Endothelial cell of umbilical vein (primary cell): Measurements from ENCODE around the gene CCDC180. TPM values are rescaled to one million over a fixed set of nuclear protein-coding genes. Genes with fewer than 3 reads are reported as not detected.

Experiments used
- BruUV-seq: library from RNA; stranded (reverse); fragments of 400-500 nt; replicated peaks from 2 replicates; lab custom pipeline; 2021; lab: Mats Ljungman, UMichigan
- CTCF ChIA-PET: fragments of 300-600, 350-600 bp; sonication (Branson Sonifier 250); formaldehyde crosslinking; loops from one replicate; lab custom pipeline; 2021; ENCODE audit warnings: antibody characterized with exemption, inconsistent platforms; lab: Charles Lee
- POLR2A ChIA-PET: fragments of 300-600, 350-600 bp; sonication (Branson Sonifier 250); formaldehyde crosslinking; loops from one replicate; lab custom pipeline; 2021; ENCODE audit warnings: antibody characterized with exemption, inconsistent platforms; lab: Charles Lee
- DNase-seq: peaks from one replicate; pipeline ENCODE4 v3.0.0-alpha.2; 2011; ENCODE audit warnings: low read depth, low spot score
- FAIRE-seq: peaks from 2 replicates; lab custom pipeline; 2011; peaks lifted over from hg19 to GRCh38; lab: Jason Lieb, UNC
- H2AFZ ChIP-seq: 2 replicates; pipeline ENCODE4 v1.6.0; 2012; ENCODE audit warnings: low read depth, low read length, control low read depth, inconsistent platforms
- H3K27ac ChIP-seq: 2 replicates; pipeline ENCODE4 v1.5.1; 2011; ENCODE audit warnings: low read depth, mild to moderate bottlenecking, control low read depth, low read length, moderate library complexity; ENCODE audit not compliant: insufficient read depth
- H3K27me3 ChIP-seq, 2 experiments: 2 replicates each; pipeline versions ENCODE4 v1.6.0 to v1.6.1; 2011; ENCODE audit warnings: low read length in 2 of 2, mixed read lengths in 1 of 2; ENCODE audit not compliant: control insufficient read depth in 2 of 2, insufficient read depth in 2 of 2
- H3K36me3 ChIP-seq, 2 experiments: 2 replicates in 1 of 2; 3 replicates in 1 of 2; pipeline ENCODE4 v1.5.1; 2011; ENCODE audit warnings: low read length in 2 of 2, mild to moderate bottlenecking in 1 of 2, moderate library complexity in 1 of 2; ENCODE audit not compliant: control insufficient read depth in 2 of 2, insufficient read depth in 2 of 2; ENCODE audit errors: extremely low read depth in 1 of 2
- H3K4me1 ChIP-seq: 3 replicates; pipeline ENCODE4 v1.5.1; 2011; ENCODE audit warnings: mild to moderate bottlenecking, low read length; ENCODE audit not compliant: control insufficient read depth, insufficient read depth; ENCODE audit errors: extremely low read depth
- H3K4me2 ChIP-seq: 2 replicates; pipeline ENCODE4 v1.6.1; 2011; ENCODE audit warnings: low read length, control low read depth, mixed read lengths; ENCODE audit not compliant: insufficient read depth
- H3K4me3 ChIP-seq, 3 experiments: fragments of 200-600 bp in 1 of 3; sonication (generic), shearing (Covaris generic) in 1 of 3; replicated peaks in 1 of 3; 2 replicates each; pipeline ENCODE4 v1.5.1; 2011 to 2016; ENCODE audit warnings: control low read depth in 3 of 3, low read length in 3 of 3, mild to moderate bottlenecking in 2 of 3, inconsistent platforms in 1 of 3, low read depth in 1 of 3, moderate library complexity in 1 of 3; ENCODE audit not compliant: insufficient read depth in 1 of 3
- H3K79me2 ChIP-seq: 2 replicates; pipeline ENCODE4 v1.6.0; 2012; ENCODE audit warnings: low read length, inconsistent platforms; ENCODE audit not compliant: control insufficient read depth, insufficient read depth
- H3K9ac ChIP-seq: replicated peaks from 2 replicates; pipeline ENCODE3; 2011; ENCODE audit warnings: low read length, control low read depth; ENCODE audit not compliant: insufficient read depth; ENCODE audit errors: extremely low read depth
- H3K9me1 ChIP-seq: replicated peaks from 3 replicates; pipeline ENCODE4 v1.6.0; 2011; ENCODE audit warnings: mild to moderate bottlenecking, low read length; ENCODE audit not compliant: control insufficient read depth, insufficient read depth; ENCODE audit errors: extremely low read depth
- H3K9me3 ChIP-seq: replicated peaks from 2 replicates; pipeline ENCODE4 v1.5.1; 2012; ENCODE audit warnings: low read length, inconsistent platforms; ENCODE audit not compliant: control insufficient read depth, insufficient read depth
- H4K20me1 ChIP-seq: replicated peaks from 2 replicates; pipeline ENCODE3; 2011; ENCODE audit warnings: mild to moderate bottlenecking, low read length; ENCODE audit not compliant: control insufficient read depth, insufficient read depth; ENCODE audit errors: extremely low read depth
- CTCF ChIP-seq, 2 donors: IDR thresholded peaks; 1 replicate in 1 of 2; 2 replicates in 1 of 2; pipeline ENCODE4 v1.5.1; 2011; ENCODE audit warnings: low read length in 2 of 2, mild to moderate bottlenecking in 2 of 2, moderate library complexity in 2 of 2, control low read depth in 1 of 2, inconsistent platforms in 1 of 2, low read depth in 1 of 2; ENCODE audit not compliant: insufficient read depth in 1 of 2; ENCODE audit errors: extremely low read depth in 1 of 2
- EZH2 ChIP-seq: IDR thresholded peaks from 2 replicates; pipeline ENCODE4 v1.6.1; 2012; ENCODE audit warnings: borderline replicate concordance, low read depth, mild to moderate bottlenecking, moderate library complexity, low read length, inconsistent platforms; ENCODE audit not compliant: severe bottlenecking
- FOS ChIP-seq: IDR thresholded peaks from 2 replicates; pipeline ENCODE4 v1.6.1; 2011; ENCODE audit warnings: mild to moderate bottlenecking, low read length, moderate library complexity, borderline replicate concordance; ENCODE audit not compliant: insufficient read depth
- GATA2 ChIP-seq: IDR thresholded peaks from 2 replicates; pipeline ENCODE4 v1.7.0; 2011; ENCODE audit warnings: low read depth, mild to moderate bottlenecking, moderate library complexity, mixed read lengths, low read length; ENCODE audit not compliant: insufficient read length, insufficient read depth
- JUN ChIP-seq: IDR thresholded peaks from 2 replicates; pipeline ENCODE4 v1.6.1; 2011; ENCODE audit warnings: borderline replicate concordance, low read depth; ENCODE audit not compliant: insufficient read length, insufficient read depth
- MAX ChIP-seq: IDR thresholded peaks from 2 replicates; pipeline ENCODE4 v1.6.1; 2011; ENCODE audit not compliant: insufficient read depth, insufficient read length
- MYC ChIP-seq: IDR thresholded peaks from one replicate; pipeline ENCODE4 v1.6.1; 2011; ENCODE audit warnings: mild to moderate bottlenecking, low read depth, low read length
- POLR2A ChIP-seq: IDR thresholded peaks from 2 replicates; pipeline ENCODE4 v1.6.1; 2012; ENCODE audit warnings: low read depth, mild to moderate bottlenecking, control low read depth, low read length
- POLR2AphosphoS5 ChIP-seq: IDR thresholded peaks from 2 replicates; pipeline ENCODE4 v1.6.1; 2012; ENCODE audit warnings: low read depth, mild to moderate bottlenecking, control low read depth, low read length, moderate library complexity; ENCODE audit not compliant: insufficient read depth
- dilution Hi-C: fragments of 300-500 bp; cut with MboI; formaldehyde crosslinking; loops from one replicate; pipeline ENCODE4 v1.15.0; 2019; ENCODE audit warnings: low sequenced_read_pairs; ENCODE audit not compliant: extremely low pct_ligation_motif_present
- intact Hi-C: fragments of 100-400 bp; cut with micrococcal nuclease; formaldehyde crosslinking; loops from one replicate; pipeline ENCODE4 v1.10.0; 2022
- polyA plus RNA-seq, 4 experiments: library from polyadenylated mRNA; depleted of rRNA in 3 of 4; stranded (reverse) in 3 of 4; unstranded in 1 of 4; fragments of >200 nt; gene quantifications; 2 replicates each; pipeline versions ENCODE4 v1.2.1 to v1.2.3, GENCODE V29; 2011 to 2012; ENCODE audit warnings: missing spikeins in 1 of 4
- total RNA-seq: library from RNA; stranded (reverse); gene quantifications from 2 replicates; pipeline ENCODE4 v1.2.3, GENCODE V29; 2021

Gene CCDC180
- total and polyA plus RNA-seq, 2 donors (not counting 3 experiments of a cell fraction or from before 2014, with no cell fraction given) = 0.30 to 2.5 TPM

- no peak overlapping the region for H2AFZ ChIP-seq
- H3K9me3 ChIP-seq = no peaks in the 10 kb centered on the region
- no peak overlapping the region for H3K9ac ChIP-seq
- no peak overlapping the region for H3K4me2 ChIP-seq
- H3K4me3 ChIP-seq = no peak overlapping the region
- CTCF ChIA-PET = no interaction called here
- dilution Hi-C loops (no loop called here), intact Hi-C loops (no loop called here)
- FAIRE-seq (no peak), DNase-seq (no peak)
- H3K27me3 ChIP-seq = no peaks in the 10 kb centered on the region
- no TSS peak for BruUV-seq
- H3K79me2 ChIP-seq = no peaks in the 10 kb centered on the region
- H3K27ac ChIP-seq = no peak overlapping the region
- H3K4me1 ChIP-seq = no peaks in the 10 kb centered on the region
- POLR2A ChIA-PET = no interaction called here
- H4K20me1 ChIP-seq = no peaks in the 10 kb centered on the region
- H3K36me3 ChIP-seq = no peaks in the 10 kb centered on the region
- H3K9me1 ChIP-seq = no peaks in the 10 kb centered on the region
- TF ChIP-seq POLR2A = no peak
- TF ChIP-seq POLR2AphosphoS5 = no peak
- no peak for TF ChIP-seq MAX
- TF ChIP-seq MYC = no peak
- no peak for TF ChIP-seq JUN
- TF ChIP-seq EZH2 = no peak
- TF ChIP-seq CTCF (IDR thresholded peaks at IDR 0.05; ENCODE audit: extremely low read depth in 1 of 2, insufficient read depth in 1 of 2, low read depth in 1 of 2, low read length in 2 of 2) = no peak
- TF ChIP-seq GATA2 = no peak
- TF ChIP-seq FOS = no peak
Observed at GRCh38 chr9:97354637-97355036, 47.2 kb downstream of the CCDC180 start.
